IMR-90 (cell line): ENCODE measurements around the gene TMSB10. TPM values are rescaled to one million over a fixed set of nuclear protein-coding genes. Genes with fewer than 3 reads are reported as not detected.

Experiments used
- ATAC-seq: fragments of 200-7000 bp; cut with Tn5 transposase; 2 replicates; pipeline ENCODE4 v1.9.1; 2020; ENCODE audit warnings: low read depth, mild to moderate bottlenecking, moderate library complexity
- BruUV-seq: library from RNA; stranded (reverse); fragments of 400-500 nt; replicated peaks from 2 replicates; lab custom pipeline; 2021; lab: Mats Ljungman, UMichigan
- CTCF ChIA-PET: fragments of 300-600 bp; formaldehyde crosslinking; extraction: SDS; loops from one replicate; lab custom pipeline; 2021; ENCODE audit warnings: antibody characterized with exemption; lab: Yijun Ruan, JAX
- POLR2A ChIA-PET: fragments of 300-600 bp; sonication (Branson Sonifier 250); formaldehyde crosslinking; loops from one replicate; lab custom pipeline; 2022; ENCODE audit warnings: antibody characterized with exemption; ENCODE audit not compliant: unreplicated experiment; lab: Charles Lee
- DNase-seq: peaks from one replicate; pipeline ENCODE4 v3.0.0; 2013
- H2AFZ ChIP-seq: replicated peaks from 2 replicates; pipeline ENCODE3; 2013; ENCODE audit warnings: low read length, mild to moderate bottlenecking; ENCODE audit not compliant: poor library complexity
- H2AK5ac ChIP-seq: 2 replicates; pipeline ENCODE4 v1.6.1; 2013; ENCODE audit warnings: low read depth, low read length, inconsistent platforms
- H2AK9ac ChIP-seq: replicated peaks from 2 replicates; pipeline ENCODE3; 2013; ENCODE audit warnings: mild to moderate bottlenecking, low read depth, low read length, moderate library complexity; ENCODE audit not compliant: poor library complexity
- H2BK120ac ChIP-seq: 2 replicates; pipeline ENCODE4 v1.6.1; 2013; ENCODE audit warnings: low read depth, low read length, inconsistent platforms
- H2BK15ac ChIP-seq: 3 replicates; pipeline ENCODE4 v1.6.1; 2013; ENCODE audit warnings: low read depth, low read length, inconsistent platforms
- H2BK20ac ChIP-seq: 2 replicates; pipeline ENCODE4 v1.6.1; 2013; ENCODE audit warnings: low read depth, mild to moderate bottlenecking, inconsistent platforms, low read length, moderate library complexity
- H2BK5ac ChIP-seq: 2 replicates; pipeline ENCODE4 v1.6.1; 2013; ENCODE audit warnings: mild to moderate bottlenecking, low read depth, low read length, inconsistent platforms; ENCODE audit not compliant: poor library complexity, severe bottlenecking
- H3K14ac ChIP-seq: replicated peaks from 2 replicates; pipeline ENCODE4 v1.6.1; 2013; ENCODE audit warnings: low read depth, low read length, inconsistent platforms
- H3K18ac ChIP-seq: 2 replicates; pipeline ENCODE4 v1.6.1; 2013; ENCODE audit warnings: low read depth, low read length, control low read depth
- H3K23ac ChIP-seq: 2 replicates; pipeline ENCODE4 v1.6.1; 2013; ENCODE audit warnings: low read depth, low read length, inconsistent platforms
- H3K27ac ChIP-seq: 2 replicates; pipeline ENCODE4 v1.5.1; 2013; ENCODE audit warnings: mild to moderate bottlenecking, control low read depth, low read length; ENCODE audit not compliant: insufficient read depth
- H3K27me3 ChIP-seq: 2 replicates; pipeline ENCODE4 v1.6.1; 2013; ENCODE audit warnings: low read length; ENCODE audit not compliant: control insufficient read depth, insufficient read depth
- H3K36me3 ChIP-seq: 2 replicates; pipeline ENCODE4 v1.6.1; 2013; ENCODE audit warnings: low read length, mixed read lengths; ENCODE audit not compliant: control insufficient read depth, insufficient read depth
- H3K4ac ChIP-seq: 2 replicates; pipeline ENCODE4 v1.6.1; 2013; ENCODE audit warnings: low read depth, low read length, inconsistent platforms
- H3K4me1 ChIP-seq: 2 replicates; pipeline ENCODE4 v1.6.1; 2013; ENCODE audit warnings: low read length, mixed read lengths; ENCODE audit not compliant: control insufficient read depth, insufficient read depth
- H3K4me2 ChIP-seq: 2 replicates; pipeline ENCODE4 v1.6.1; 2013; ENCODE audit warnings: low read depth, mild to moderate bottlenecking, control low read depth, low read length, moderate library complexity
- H3K4me3 ChIP-seq: 2 replicates; pipeline ENCODE4 v1.5.1; 2013; ENCODE audit warnings: low read depth, mild to moderate bottlenecking, control low read depth, low read length, moderate library complexity; ENCODE audit not compliant: insufficient read depth
- H3K56ac ChIP-seq: 2 replicates; pipeline ENCODE4 v1.6.1; 2013; ENCODE audit warnings: low read length, inconsistent platforms; ENCODE audit not compliant: insufficient read depth; ENCODE audit errors: extremely low read depth
- H3K79me1 ChIP-seq, 2 experiments: 2 replicates each; pipeline ENCODE4 v1.6.1; 2013; ENCODE audit warnings: low read length in 2 of 2, inconsistent platforms in 1 of 2, low read depth in 1 of 2
- H3K9ac ChIP-seq: 2 replicates; pipeline ENCODE4 v1.6.1; 2013; ENCODE audit warnings: low read depth, low read length, control low read depth
- H3K9me1 ChIP-seq: 2 replicates; pipeline ENCODE4 v1.6.1; 2013; ENCODE audit warnings: low read length, inconsistent platforms; ENCODE audit not compliant: insufficient read depth
- H3K9me3 ChIP-seq: 2 replicates; pipeline ENCODE4 v1.6.1; 2013; ENCODE audit warnings: low read length; ENCODE audit not compliant: control insufficient read depth, insufficient read depth
- H4K20me1 ChIP-seq: 2 replicates; pipeline ENCODE4 v1.6.1; 2013; ENCODE audit warnings: low read length, inconsistent platforms; ENCODE audit not compliant: insufficient read depth
- H4K5ac ChIP-seq: 2 replicates; pipeline ENCODE4 v1.6.1; 2013; ENCODE audit warnings: mild to moderate bottlenecking, low read depth, low read length, control low read depth
- H4K8ac ChIP-seq, 2 experiments: 2 replicates each; pipeline ENCODE4 v1.6.1; 2013; ENCODE audit warnings: low read depth in 2 of 2, low read length in 2 of 2, control low read depth in 1 of 2, inconsistent platforms in 1 of 2
- H4K91ac ChIP-seq: 2 replicates; pipeline ENCODE4 v1.6.1; 2013; ENCODE audit warnings: low read depth, low read length, inconsistent platforms; ENCODE audit not compliant: insufficient read depth
- BHLHE40 ChIP-seq: fragments of 150-350 bp; IDR thresholded peaks from 2 replicates; pipeline ENCODE4 v1.6.1; 2016; ENCODE audit warnings: mild to moderate bottlenecking, low read depth, low read length
- CHD1 ChIP-seq: IDR thresholded peaks from 2 replicates; pipeline ENCODE4 v1.6.1; 2012; ENCODE audit warnings: low read depth, low read length, improper control_type of control experiment
- CTCF ChIP-seq: conservative IDR thresholded peaks from 2 replicates; pipeline ENCODE4 v1.5.1; 2012; ENCODE audit warnings: mild to moderate bottlenecking, low read depth, low read length, improper control_type of control experiment
- ELK1 ChIP-seq: fragments of 150-350 bp; IDR thresholded peaks from 2 replicates; pipeline ENCODE4 v1.6.1; 2016; ENCODE audit warnings: low read depth, mild to moderate bottlenecking, low read length, moderate library complexity, borderline replicate concordance
- FOS ChIP-seq: fragments of 150-350 bp; IDR thresholded peaks from 2 replicates; pipeline ENCODE4 v1.6.1; 2016; ENCODE audit warnings: low read depth, low read length
- MAFK ChIP-seq: IDR thresholded peaks from 2 replicates; pipeline ENCODE4 v1.6.1; 2012; ENCODE audit warnings: low read depth, low read length, improper control_type of control experiment
- NFE2L2 ChIP-seq: fragments of 150-350 bp; IDR thresholded peaks from 2 replicates; pipeline ENCODE4 v1.6.1; 2016; ENCODE audit warnings: low read depth, mild to moderate bottlenecking, low read length
- POLR2A ChIP-seq: IDR thresholded peaks from 2 replicates; pipeline ENCODE4 v1.6.1; 2012; ENCODE audit warnings: mild to moderate bottlenecking, low read depth, low read length
- RAD21 ChIP-seq: IDR thresholded peaks from 2 replicates; pipeline ENCODE4 v1.6.1; 2012; ENCODE audit warnings: low read length, improper control_type of control experiment
- RFX5 ChIP-seq: IDR thresholded peaks from 2 replicates; pipeline ENCODE4 v1.8.0; 2012; ENCODE audit warnings: low read depth, mild to moderate bottlenecking, low read length, moderate library complexity
- SMC3 ChIP-seq: fragments of 150-350 bp; IDR thresholded peaks from 2 replicates; pipeline ENCODE4 v1.6.1; 2016; ENCODE audit warnings: low read depth, mild to moderate bottlenecking, antibody characterized with exemption, low read length, moderate library complexity
- WGBS, 2 experiments: methylation state at CpG; one replicate each; pipeline versions ENCODE4 v1.1.5 to v1.1.7; 2013; ENCODE audit warnings: missing lambda C conversion rate in 2 of 2; ENCODE audit not compliant: insufficient read length in 1 of 2; ENCODE audit errors: extremely low coverage in 2 of 2; 5-methylcytosine and 5-hydroxymethylcytosine counted together
- dilution Hi-C: fragments of 300-500 bp; cut with HindIII; formaldehyde crosslinking; loops from one replicate; pipeline ENCODE4 v1.14.3; 2018; ENCODE audit warnings: low sequenced_read_pairs; ENCODE audit not compliant: unreplicated experiment
- in situ Hi-C: fragments of 300-500 bp; cut with MboI; formaldehyde crosslinking; loops from 3 replicates; pipeline ENCODE4 v1.14.3; 2019; ENCODE audit warnings: low sequenced_read_pairs, inconsistent platforms, mixed read lengths
- intact Hi-C: fragments of 100-400 bp; cut with micrococcal nuclease; formaldehyde crosslinking; loops from 2 replicates; pipeline ENCODE4 v1.10.0; 2022
- polyA plus RNA-seq, 3 experiments: library from polyadenylated mRNA; depleted of rRNA; stranded (reverse); fragments of >200 nt; gene quantifications; 2 replicates each; pipeline ENCODE4 v1.2.3, GENCODE V29; 2012; ENCODE audit warnings: low replicate concordance in 1 of 3
- total RNA-seq: library from RNA; depleted of rRNA; stranded (reverse); fragments of >200 nt; gene quantifications from 2 replicates; pipeline ENCODE4 v1.2.3, GENCODE V29; 2012
- TF ChIP-seq, protein P1 (sequence below): fragments of 150-350 bp; IDR thresholded peaks from 2 replicates; pipeline ENCODE4 v1.6.1; 2017; ENCODE audit warnings: mild to moderate bottlenecking, antibody characterized with exemption, low read length, low read depth

Gene TMSB10
- total and polyA plus RNA-seq, 2 of the 4 experiments (the other 2 are of a cell fraction), result 3,620 to 5,527 TPM

- BruUV-seq, result no TSS peak
- Histone ChIP-seq H2BK15ac (no peak overlapping the region), H2BK5ac (no peak overlapping the region), H3K79me1 (peaks cover 5 to 22% of the 10 kb centered on the region in 2 experiments), H3K56ac (no peak overlapping the region), H3K4me2 (no peak overlapping the region), H3K9me1 (peaks cover 13% of the 10 kb centered on the region), H4K5ac (no peak overlapping the region), H3K4me3 (no peak overlapping the region), H3K36me3 (no peaks in the 10 kb centered on the region), H3K4ac (no peak overlapping the region), H4K20me1 (peaks cover 3% of the 10 kb centered on the region; the same call in 1 of the 2 replicates), H3K27me3 (no peaks in the 10 kb centered on the region), H2BK120ac (no peak overlapping the region), H3K9me3 (no peaks in the 10 kb centered on the region), H4K8ac (no peak overlapping the region), H3K18ac (no peak overlapping the region), H3K4me1 (peaks cover 6% of the 10 kb centered on the region), H3K9ac (no peak overlapping the region), H4K91ac (no peak overlapping the region), H2BK20ac (no peak overlapping the region), H3K27ac (no peak overlapping the region), H2AFZ (no peak overlapping the region), H2AK5ac (no peak overlapping the region), H2AK9ac (no peak overlapping the region), H3K23ac (no peak overlapping the region), H3K14ac (no peak overlapping the region)
- ChIA-PET POLR2A (no interaction called here), CTCF (interaction anchor here (1.0 to 2.3 kb wide), 2 partner anchors 12 to 28 kb away, joined by 3 to 7 read pairs; no protein-coding TSS in a partner anchor)
- in situ Hi-C loops (no loop called here), intact Hi-C loops (no loop called here), dilution Hi-C loops (no loop called here)
- TF ChIP-seq RAD21 (no peak), FOS (no peak), BHLHE40 (no peak), RFX5 (no peak), SMC3 (no peak), ELK1 (no peak), CTCF (no peak), MAFK (no peak), CHD1 (no peak), NFE2L2 (no peak), POLR2A (no peak)
- TF ChIP-seq, protein P1, sequence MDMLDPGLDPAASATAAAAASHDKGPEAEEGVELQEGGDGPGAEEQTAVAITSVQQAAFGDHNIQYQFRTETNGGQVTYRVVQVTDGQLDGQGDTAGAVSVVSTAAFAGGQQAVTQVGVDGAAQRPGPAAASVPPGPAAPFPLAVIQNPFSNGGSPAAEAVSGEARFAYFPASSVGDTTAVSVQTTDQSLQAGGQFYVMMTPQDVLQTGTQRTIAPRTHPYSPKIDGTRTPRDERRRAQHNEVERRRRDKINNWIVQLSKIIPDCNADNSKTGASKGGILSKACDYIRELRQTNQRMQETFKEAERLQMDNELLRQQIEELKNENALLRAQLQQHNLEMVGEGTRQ, result no peak
- WGBS, 2 experiments, result 50% methylated on average over 1 of the region's 3 CpGs; no CpG with 5 or more reads in 1 of the 2 experiments
- no peak for ATAC-seq
- no peak for DNase-seq
Observed at GRCh38 chr2:84953535-84953934, 48.1 kb downstream of the TMSB10 start.
